GM18502 (cell line): ENCODE results near the gene HSPA4.
A peak's percentile ranks its signal among the peaks of the same experiment; 100 is the strongest.
"Not testable (repeated sequence)": the region's sequence is repeated elsewhere in the genome, so short reads cannot be mapped to it uniquely, and the experiment has no call there.

ENCODE experiments used
- ATAC-seq: cut with Tn5 transposase; IDR thresholded peaks from one replicate; pipeline ENCODE4 v1.9.1; 2021; ENCODE audit warnings: mild to moderate bottlenecking; ENCODE audit not compliant: unreplicated experiment, poor library complexity

HSPA4 gene

GRCh38 chr5:133051542-133052316 is at the start of gene HSPA4:
TSS of gene HSPA4 (plus strand) at chr5:133052013. CDS start at chr5:133052251, 238 bp downstream.
- peak; percentile 87 for ATAC-seq

GRCh38 chr5:133006653-133007052 is 45.2 kb upstream of the HSPA4 start:
- ATAC-seq: no peak

GRCh38 chr5:133008455-133008854 is 43.4 kb upstream of the HSPA4 start:
- not testable (repeated sequence) for ATAC-seq

- no peak for ATAC-seq
These were observed 36.3 kb upstream of the HSPA4 start for GRCh38 chr5:133015466-133015865.

GRCh38 chr5:133017964-133018363 is 33.8 kb upstream of the HSPA4 start:
- ATAC-seq: no peak

GRCh38 chr5:133019471-133019870 is 32.3 kb upstream of the HSPA4 start:
- not testable (repeated sequence) for ATAC-seq

GRCh38 chr5:133025804-133026663 is 25.8 kb upstream of the HSPA4 start, which contains the start of gene ZCCHC10:
TSS of gene ZCCHC10 (minus strand) at chr5:133026549. CDS start at chr5:133026537, 12 bp downstream.
- peak; percentile 93 for ATAC-seq

GRCh38 chr5:133026664-133027153 is 25.1 kb upstream of the HSPA4 start:
- ATAC-seq: no peak

- no peak for ATAC-seq
These were observed 22.4 kb upstream of the HSPA4 start for GRCh38 chr5:133029416-133029815.

- ATAC-seq: no peak
These were observed 21.3 kb upstream of the HSPA4 start for GRCh38 chr5:133030343-133031005.

GRCh38 chr5:133032852-133033742 is 18.7 kb upstream of the HSPA4 start:
- ATAC-seq: peak; percentile 73

GRCh38 chr5:133034064-133034463 is 17.7 kb upstream of the HSPA4 start:
- no peak for ATAC-seq

GRCh38 chr5:133035224-133035623 is 16.6 kb upstream of the HSPA4 start:
- no peak for ATAC-seq

- not testable (repeated sequence) for ATAC-seq
These were observed 15.1 kb upstream of the HSPA4 start for GRCh38 chr5:133036677-133037076.

GRCh38 chr5:133041157-133041784 is 10.5 kb upstream of the HSPA4 start:
- ATAC-seq: no peak

GRCh38 chr5:133041910-133042309 is 9.9 kb upstream of the HSPA4 start:
- ATAC-seq: no peak

- ATAC-seq: not testable (repeated sequence)
These were observed 5.3 kb upstream of the HSPA4 start for GRCh38 chr5:133046560-133046959.

- ATAC-seq: no peak
These were observed 4.4 kb upstream of the HSPA4 start for GRCh38 chr5:133047404-133047803.
